Activated CD4-positive, alpha-beta T cell treated with anti-CD3 and anti-CD28 coated beads, Interleukin-2, amount 10 ng/mL, durations not matched to agents 7 days and 5 days (primary cell): Measurements from ENCODE around the gene GRAMD2B. TPM values are rescaled to one million over a fixed set of nuclear protein-coding genes. Genes with fewer than 3 reads are reported as not detected.
"Not testable (repeated sequence)": the region's sequence is repeated elsewhere in the genome, so short reads cannot be mapped to it uniquely, and the experiment has no call there.

Experiments used
- CTCF ChIA-PET: fragments of 350-600 bp; sonication (Branson Sonifier 250); formaldehyde crosslinking; loops from one replicate; lab custom pipeline; 2021; ENCODE audit warnings: antibody characterized with exemption; lab: Charles Lee
- POLR2A ChIA-PET: fragments of 350-600 bp; sonication (Branson Sonifier 250); formaldehyde crosslinking; loops from one replicate; lab custom pipeline; 2021; ENCODE audit warnings: antibody characterized with exemption; lab: Charles Lee
- DNase-seq: peaks from one replicate; pipeline ENCODE4 v3.0.0-alpha.2; 2020
- H3K27ac Mint-ChIP-seq: one replicate; pipeline ENCODE4 v1.8.0; 2021; ENCODE audit warnings: mild to moderate bottlenecking, moderate library complexity, mixed read lengths
- H3K27me3 Mint-ChIP-seq: one replicate; pipeline ENCODE4 v1.8.0; 2021; ENCODE audit warnings: mixed read lengths
- H3K36me3 Mint-ChIP-seq: one replicate; pipeline ENCODE4 v1.8.0; 2021; ENCODE audit warnings: low read depth, mixed read lengths
- H3K4me1 Mint-ChIP-seq: one replicate; pipeline ENCODE4 v1.8.0; 2021; ENCODE audit warnings: mixed read lengths
- H3K4me3 Mint-ChIP-seq: one replicate; pipeline ENCODE4 v1.8.0; 2021; ENCODE audit warnings: mild to moderate bottlenecking, moderate library complexity, mixed read lengths
- H3K9me3 Mint-ChIP-seq: one replicate; pipeline ENCODE4 v1.8.0; 2021; ENCODE audit warnings: mixed read lengths
- total RNA-seq, 2 experiments: library from RNA; stranded (reverse); gene quantifications; one replicate each; pipeline ENCODE4 v1.2.3, GENCODE V29; 2021

The GRAMD2B gene
- total RNA-seq, 2 experiments from 2014 or later: 3.3 to 4.4 TPM

DNA sequence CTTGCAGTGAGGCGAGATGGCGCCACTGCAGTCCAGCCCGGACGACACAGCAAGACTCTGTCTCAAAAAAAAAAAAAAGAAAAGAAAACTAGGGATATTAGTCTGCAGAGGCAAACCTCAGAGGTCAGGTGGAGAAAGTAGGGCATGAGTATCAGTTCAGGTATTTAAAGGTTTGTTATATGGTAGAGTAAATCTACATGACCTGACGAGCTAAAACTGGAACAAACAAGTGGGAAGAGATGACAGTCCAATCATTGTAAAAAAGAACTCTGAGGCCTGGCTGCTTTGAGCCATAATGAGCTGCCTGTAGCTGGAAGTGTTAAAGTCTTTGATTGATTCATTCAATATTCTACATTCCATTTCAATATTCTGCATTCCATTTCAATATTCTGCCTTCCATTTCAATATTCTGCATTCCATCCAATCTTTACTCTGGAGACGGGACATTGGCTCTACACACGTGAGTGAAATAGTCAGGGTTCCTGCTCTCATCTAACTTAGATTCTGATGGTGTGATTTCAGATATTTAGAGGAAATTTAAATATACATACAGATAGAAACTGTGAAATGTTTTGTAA, 28.9 kb upstream of the GRAMD2B start:
- Mint-ChIP-seq H3K27ac (no peak overlapping the region), H3K36me3 (no peaks in the 10 kb centered on the region), H3K9me3 (peaks cover 6% of the 10 kb centered on the region), H3K4me1 (no peaks in the 10 kb centered on the region), H3K4me3 (no peak overlapping the region), H3K27me3 (peaks cover 1% of the 10 kb centered on the region)
- CTCF ChIA-PET: interaction anchor here (1.1 kb wide), 1 partner anchor 12 kb away, joined by 3 read pairs; no protein-coding TSS in a partner anchor
- POLR2A ChIA-PET: no interaction called here
- DNase-seq: no peak

DNA sequence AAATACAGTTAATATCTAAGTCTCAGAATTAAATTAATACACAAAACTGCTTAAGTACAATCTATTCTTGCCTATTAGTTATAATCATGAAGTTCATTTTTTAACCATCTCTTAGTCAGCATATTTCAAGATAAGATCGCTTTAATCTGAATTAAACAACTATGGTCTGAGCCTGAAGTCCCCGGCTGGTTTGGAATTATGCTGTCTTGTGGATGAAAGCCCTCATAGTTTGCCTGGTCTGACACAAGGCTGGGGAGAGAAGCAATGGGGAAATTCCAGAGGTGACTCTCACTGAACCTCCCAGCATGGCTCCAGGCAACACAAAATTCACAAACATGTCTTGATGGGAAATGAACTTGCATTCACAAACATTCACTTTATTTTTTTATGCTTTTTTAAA, 28.0 kb upstream of the GRAMD2B start:
- ChIA-PET POLR2A (no interaction called here), CTCF (interaction anchor here (1.1 kb wide), 1 partner anchor 11 kb away, joined by 3 read pairs; no protein-coding TSS in a partner anchor)
- Mint-ChIP-seq H3K36me3 (no peaks in the 10 kb centered on the region), H3K4me3 (no peak overlapping the region), H3K4me1 (no peaks in the 10 kb centered on the region), H3K27ac (no peak overlapping the region), H3K9me3 (peaks cover 6% of the 10 kb centered on the region), H3K27me3 (peaks cover 3% of the 10 kb centered on the region)
- DNase-seq: no peak

DNA sequence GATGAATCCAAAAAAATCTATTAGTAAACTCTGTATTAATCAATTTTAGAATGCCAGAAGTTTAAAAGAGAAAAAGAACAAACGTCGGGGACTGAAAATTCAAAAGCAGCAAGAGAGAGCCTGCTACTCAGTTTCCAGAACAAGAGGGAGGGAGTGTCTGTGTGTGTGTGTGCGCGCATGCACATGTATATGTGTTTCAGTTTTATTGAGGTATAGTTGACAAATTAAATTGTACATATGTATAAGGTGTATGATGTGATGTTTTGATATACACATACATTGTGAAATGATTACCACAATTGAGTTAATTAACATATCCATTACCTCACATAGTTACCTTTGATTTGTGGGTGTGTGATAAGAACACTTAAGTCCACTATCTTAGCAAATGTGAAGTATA, 27.6 kb upstream of the GRAMD2B start:
- Mint-ChIP-seq H3K27ac (no peak overlapping the region), H3K4me3 (no peak overlapping the region), H3K36me3 (no peaks in the 10 kb centered on the region), H3K27me3 (peaks cover 3% of the 10 kb centered on the region), H3K4me1 (no peaks in the 10 kb centered on the region), H3K9me3 (peaks cover 9% of the 10 kb centered on the region)
- ChIA-PET POLR2A (no interaction called here), CTCF (no interaction called here)
- no peak for DNase-seq

- DNase-seq, H3K36me3 Mint-ChIP-seq, H3K27me3 Mint-ChIP-seq, H3K4me1 Mint-ChIP-seq, H3K27ac Mint-ChIP-seq, CTCF ChIA-PET, H3K4me3 Mint-ChIP-seq, POLR2A ChIA-PET: not testable (repeated sequence)
- peaks cover 15% of the 10 kb centered on the region for H3K9me3 Mint-ChIP-seq
These were observed 26.5 kb upstream of the GRAMD2B start for GRCh38 chr5:126396721-126397120.

- POLR2A ChIA-PET: no interaction called here
- Mint-ChIP-seq H3K4me3 (no peak overlapping the region), H3K4me1 (no peaks in the 10 kb centered on the region), H3K36me3 (no peaks in the 10 kb centered on the region), H3K9me3 (peaks cover 15% of the 10 kb centered on the region), H3K27me3 (peaks cover 5% of the 10 kb centered on the region), H3K27ac (no peak overlapping the region)
- CTCF ChIA-PET: no interaction called here
- no peak for DNase-seq
These were observed 24.4 kb upstream of the GRAMD2B start for GRCh38 chr5:126398791-126399190.

DNA sequence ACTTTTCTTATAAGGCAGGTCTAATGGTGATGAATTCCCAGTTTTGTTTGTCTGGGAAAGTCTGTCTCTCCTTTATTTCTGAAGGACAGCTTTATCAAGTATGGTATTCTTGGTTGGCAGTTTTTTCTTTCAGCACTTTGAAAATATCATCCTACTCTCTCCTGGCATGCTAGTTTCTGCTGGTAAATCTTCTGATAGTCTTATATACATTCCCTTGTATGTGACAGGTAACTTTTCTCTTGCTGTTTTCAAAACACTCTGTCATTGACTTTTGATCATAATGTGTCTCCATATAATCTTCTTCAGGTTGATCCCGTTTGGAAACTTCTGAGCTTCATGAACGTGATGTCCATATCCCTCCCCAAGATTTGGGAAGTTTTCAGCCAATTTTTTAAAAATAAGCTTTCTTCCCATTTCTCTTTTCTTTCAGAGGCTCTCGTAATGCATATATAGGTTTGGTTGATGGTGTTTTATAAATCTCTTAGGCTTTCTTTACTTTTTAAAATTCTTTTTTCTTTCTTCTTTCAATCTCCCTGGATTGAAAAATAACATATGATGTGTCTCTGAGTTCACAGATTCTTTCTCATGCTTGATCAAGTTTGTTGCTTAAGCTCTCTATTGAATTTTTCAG, 22.5 kb upstream of the GRAMD2B start:
- no peak overlapping the region for H3K27ac Mint-ChIP-seq
- H3K36me3 Mint-ChIP-seq: no peaks in the 10 kb centered on the region
- POLR2A ChIA-PET: no interaction called here
- H3K9me3 Mint-ChIP-seq: peaks cover 15% of the 10 kb centered on the region
- H3K27me3 Mint-ChIP-seq: peaks cover 5% of the 10 kb centered on the region
- H3K4me3 Mint-ChIP-seq: no peak overlapping the region
- no peaks in the 10 kb centered on the region for H3K4me1 Mint-ChIP-seq
- DNase-seq: no peak
- CTCF ChIA-PET: interaction anchor here (1.5 kb wide), 1 partner anchor 46 kb away, joined by 6 read pairs; no protein-coding TSS in a partner anchor

- no peak overlapping the region for H3K4me3 Mint-ChIP-seq
These were observed 20.3 kb upstream of the GRAMD2B start for GRCh38 chr5:126402621-126403555.

DNA sequence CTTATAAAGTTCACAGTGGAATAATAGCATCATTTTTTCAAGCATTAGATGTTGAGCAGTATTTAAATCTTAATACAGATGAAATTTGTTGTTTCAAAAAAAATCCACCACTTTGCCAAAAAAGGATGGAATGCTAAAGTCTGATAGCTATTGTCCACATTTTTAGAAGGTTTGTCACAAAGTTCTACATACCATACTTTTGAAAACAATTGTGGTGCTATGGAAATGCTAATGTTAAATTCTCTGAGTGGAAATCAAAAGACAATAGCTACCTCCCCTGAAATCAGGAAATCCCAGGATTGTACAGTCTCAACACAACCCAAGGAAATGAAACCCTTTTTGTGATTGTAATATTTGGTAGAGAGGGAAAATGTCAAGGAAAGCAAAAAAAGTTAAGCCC, 19.3 kb upstream of the GRAMD2B start:
- H3K4me3 Mint-ChIP-seq: no peak overlapping the region
- no peak for DNase-seq
- CTCF ChIA-PET: no interaction called here

More at GRCh38 chr5:126402621-126403555, 20.3 kb upstream of the GRAMD2B start:
- Mint-ChIP-seq H3K9me3 (peaks cover 15% of the 10 kb centered on the region), H3K4me1 (no peaks in the 10 kb centered on the region), H3K36me3 (no peaks in the 10 kb centered on the region), H3K27ac (no peak overlapping the region), H3K27me3 (peaks cover 5% of the 10 kb centered on the region)
- POLR2A ChIA-PET: no interaction called here
- no peak for DNase-seq
- CTCF ChIA-PET: no interaction called here

DNA sequence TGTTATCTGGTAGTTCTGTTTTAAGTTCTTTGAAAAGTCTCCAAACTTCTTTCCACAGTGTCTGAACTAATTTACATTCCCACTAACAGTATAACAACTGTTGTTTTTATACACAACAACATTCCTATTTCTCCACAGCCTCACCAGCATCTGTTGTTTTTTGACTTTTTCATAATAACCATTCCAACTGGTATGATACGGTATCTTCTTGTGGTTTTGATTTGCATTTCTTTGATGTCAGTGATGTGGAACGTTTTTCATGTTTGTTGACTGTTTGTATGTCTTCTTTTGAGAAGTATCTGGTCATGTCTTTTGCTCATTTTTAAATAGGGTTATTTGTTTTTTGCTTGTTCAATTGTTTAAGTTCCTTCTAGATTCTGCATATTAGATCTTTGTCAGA, 12.6 kb upstream of the GRAMD2B start:
- CTCF ChIA-PET: interaction anchor here (1.2 kb wide), 1 partner anchor 90 kb away, joined by 3 read pairs; no protein-coding TSS in a partner anchor
- Mint-ChIP-seq H3K9me3 (peaks cover 5% of the 10 kb centered on the region), H3K36me3 (no peaks in the 10 kb centered on the region), H3K27me3 (peaks cover 8% of the 10 kb centered on the region), H3K27ac (no peak overlapping the region), H3K4me3 (no peak overlapping the region), H3K4me1 (peaks cover 9% of the 10 kb centered on the region)
- POLR2A ChIA-PET: no interaction called here
- no peak for DNase-seq

More for the DNA sequence above, 19.3 kb upstream of the GRAMD2B start:
- POLR2A ChIA-PET: no interaction called here
- H3K27ac Mint-ChIP-seq: no peak overlapping the region
- H3K36me3 Mint-ChIP-seq: no peaks in the 10 kb centered on the region
- peaks cover 5% of the 10 kb centered on the region for H3K27me3 Mint-ChIP-seq
- no peaks in the 10 kb centered on the region for H3K4me1 Mint-ChIP-seq
- H3K9me3 Mint-ChIP-seq: peaks cover 9% of the 10 kb centered on the region

- CTCF ChIA-PET: interaction anchor here (1.1 kb wide), 1 partner anchor 12 kb away, joined by 3 read pairs; no protein-coding TSS in a partner anchor
- H3K27me3 Mint-ChIP-seq: peaks cover 8% of the 10 kb centered on the region
These were observed 9.4 kb upstream of the GRAMD2B start for GRCh38 chr5:126413856-126414255.

GRCh38 chr5:126414874-126415502, 8.2 kb upstream of the GRAMD2B start:
- ChIA-PET POLR2A (no interaction called here), CTCF (interaction anchor here (1.1 kb wide), 1 partner anchor 13 kb away, joined by 3 read pairs; no protein-coding TSS in a partner anchor)
- DNase-seq: no peak
- Mint-ChIP-seq H3K4me3 (no peak overlapping the region), H3K4me1 (peaks cover 11% of the 10 kb centered on the region), H3K36me3 (peaks cover 2% of the 10 kb centered on the region), H3K27ac (no peak overlapping the region), H3K9me3 (peaks cover 5% of the 10 kb centered on the region), H3K27me3 (peaks cover 8% of the 10 kb centered on the region)

More at GRCh38 chr5:126413856-126414255, 9.4 kb upstream of the GRAMD2B start:
- H3K27ac Mint-ChIP-seq: no peak overlapping the region
- peaks cover 5% of the 10 kb centered on the region for H3K9me3 Mint-ChIP-seq
- H3K4me3 Mint-ChIP-seq: no peak overlapping the region
- POLR2A ChIA-PET: no interaction called here
- H3K36me3 Mint-ChIP-seq: no peaks in the 10 kb centered on the region
- peaks cover 9% of the 10 kb centered on the region for H3K4me1 Mint-ChIP-seq
- DNase-seq: no peak

- no peak for DNase-seq
- H3K27ac Mint-ChIP-seq: no peak overlapping the region
- no peak overlapping the region for H3K4me3 Mint-ChIP-seq
- peaks cover 4% of the 10 kb centered on the region for H3K9me3 Mint-ChIP-seq
- CTCF ChIA-PET: interaction anchor here (1.5 kb wide), 1 partner anchor 84 kb away, joined by 3 read pairs; no protein-coding TSS in a partner anchor
- peaks cover 2% of the 10 kb centered on the region for H3K36me3 Mint-ChIP-seq
- POLR2A ChIA-PET: no interaction called here
- H3K4me1 Mint-ChIP-seq: peaks cover 8% of the 10 kb centered on the region
- peaks cover 8% of the 10 kb centered on the region for H3K27me3 Mint-ChIP-seq
These were observed 7.4 kb upstream of the GRAMD2B start for GRCh38 chr5:126415789-126416188.
